Stimulated activated CD4-positive, alpha-beta T cell treated with anti-CD3 and anti-CD28 coated beads, TNF-alpha, amount 100 ng/mL, for 48 hours (primary cell): ENCODE measurements around the gene TPSAB1.
"Not testable (repeated sequence)": the region's sequence is repeated elsewhere in the genome, so short reads cannot be mapped to it uniquely, and the experiment has no call there.

Experiments used
- DNase-seq, 3 donors: peaks; one replicate each; pipeline ENCODE4 v3.0.0-alpha.2; 2020; ENCODE audit warnings: low read depth in 3 of 3

TPSAB1 gene

GRCh38 chr16:1247903-1248537, 7.5 kb downstream of the TPSAB1 start:
- DNase-seq = not testable (repeated sequence)

- DNase-seq = not testable (repeated sequence)
Observed at GRCh38 chr16:1249031-1249755, 8.7 kb downstream of the TPSAB1 start.

DNA sequence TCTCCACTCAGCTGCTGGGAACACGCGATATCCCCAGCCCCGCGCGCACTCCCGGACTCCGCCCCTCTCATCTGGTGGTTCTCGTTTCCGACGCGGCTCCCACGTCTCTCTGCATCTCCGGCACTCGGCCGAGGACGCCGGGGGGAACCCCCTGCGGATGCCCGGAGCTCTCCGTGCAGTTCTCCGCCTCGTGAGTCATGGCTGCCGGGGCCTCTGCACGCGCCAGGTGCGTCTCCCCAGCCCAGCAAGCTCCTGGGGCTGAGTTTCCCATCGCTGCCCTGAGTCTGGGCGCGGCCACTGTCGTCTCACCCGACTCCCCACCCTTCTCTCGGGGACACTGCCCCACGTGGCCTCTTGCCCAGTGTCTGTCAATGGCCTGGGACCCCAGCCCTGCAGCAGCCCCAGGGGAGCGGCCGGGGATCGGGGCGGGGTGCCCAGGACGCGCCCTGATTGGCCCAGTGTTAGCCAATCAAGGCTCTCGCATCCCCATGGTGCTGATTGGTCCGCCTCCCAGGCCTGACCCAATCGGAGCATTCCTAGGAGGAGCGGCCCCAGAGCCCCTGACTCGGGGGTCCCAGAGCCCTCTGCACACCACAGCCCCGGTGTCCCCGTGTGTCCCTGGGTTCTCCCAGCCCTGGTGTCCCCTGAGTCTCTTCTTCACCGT, 13.3 kb downstream of the TPSAB1 start:
- not testable (repeated sequence) for DNase-seq

GRCh38 chr16:1254821-1255220, 14.3 kb downstream of the TPSAB1 start:
- DNase-seq = not testable (repeated sequence)

GRCh38 chr16:1255276-1256122, 15.0 kb downstream of the TPSAB1 start, which contains the start of gene TPSD1:
TPSD1 (plus strand) TSS chr16:1256069; CDS start chr16:1256281, 212 bp downstream.
- DNase-seq = not testable (repeated sequence)

DNA sequence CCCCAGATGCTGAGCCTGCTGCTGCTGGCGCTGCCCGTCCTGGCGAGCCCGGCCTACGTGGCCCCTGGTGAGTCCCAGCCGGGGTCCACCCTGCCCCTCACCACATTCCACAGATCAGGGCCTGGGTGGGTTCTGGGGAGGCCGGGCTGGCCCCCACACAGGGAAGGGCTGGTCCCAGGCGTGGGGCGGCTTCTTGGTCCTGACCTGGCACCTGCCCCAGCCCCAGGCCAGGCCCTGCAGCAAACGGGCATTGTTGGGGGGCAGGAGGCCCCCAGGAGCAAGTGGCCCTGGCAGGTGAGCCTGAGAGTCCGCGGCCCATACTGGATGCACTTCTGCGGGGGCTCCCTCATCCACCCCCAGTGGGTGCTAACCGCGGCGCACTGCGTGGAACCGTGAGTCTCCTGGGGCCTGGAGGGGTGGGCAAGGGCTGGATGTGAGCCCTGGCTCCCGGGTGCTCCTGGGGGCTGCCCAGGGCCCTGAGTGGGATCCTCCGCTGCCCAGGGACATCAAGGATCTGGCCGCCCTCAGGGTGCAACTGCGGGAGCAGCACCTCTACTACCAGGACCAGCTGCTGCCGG, 15.9 kb downstream of the TPSAB1 start:
- not testable (repeated sequence) for DNase-seq

- no peak for DNase-seq
Observed at GRCh38 chr16:1256874-1257322, 16.4 kb downstream of the TPSAB1 start.

GRCh38 chr16:1257561-1258224, 17.2 kb downstream of the TPSAB1 start:
- no peak for DNase-seq

- DNase-seq = no peak
Observed at GRCh38 chr16:1258225-1258600, 17.7 kb downstream of the TPSAB1 start.

GRCh38 chr16:1258906-1259759, 18.6 kb downstream of the TPSAB1 start:
- no peak for DNase-seq

- no peak for DNase-seq
Observed at GRCh38 chr16:1259760-1260068, 19.2 kb downstream of the TPSAB1 start.

DNA sequence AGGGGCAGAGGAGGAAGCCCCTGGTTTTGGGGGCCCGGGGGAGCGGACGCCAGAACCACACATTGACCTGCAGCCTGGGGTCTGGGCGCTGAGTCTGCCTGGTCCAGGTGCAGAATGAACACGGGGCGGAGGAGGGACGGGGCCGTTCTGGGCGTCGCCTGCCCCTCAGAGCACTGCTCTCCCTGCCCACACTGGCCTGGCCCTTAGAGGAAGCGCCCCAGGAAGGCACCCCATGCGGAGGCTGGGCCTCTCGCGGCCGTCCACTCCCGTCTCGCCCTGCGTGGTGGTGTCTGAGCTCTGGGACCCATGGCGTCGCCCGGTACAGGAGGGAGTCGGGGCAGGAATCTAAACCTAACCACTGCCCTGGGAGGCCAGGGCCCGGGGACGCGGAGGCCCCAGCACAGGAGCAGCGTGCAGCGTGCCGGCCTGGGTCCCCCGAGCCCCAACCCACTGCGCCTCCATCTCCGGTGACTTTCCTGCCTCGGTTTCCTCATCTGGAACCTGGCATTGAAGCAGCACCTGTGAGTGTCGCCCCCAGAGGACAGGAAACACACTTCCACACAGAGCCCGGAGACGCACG, 19.7 kb downstream of the TPSAB1 start:
- no peak for DNase-seq

- no peak for DNase-seq
Observed at GRCh38 chr16:1261131-1261892, 20.8 kb downstream of the TPSAB1 start.

DNA sequence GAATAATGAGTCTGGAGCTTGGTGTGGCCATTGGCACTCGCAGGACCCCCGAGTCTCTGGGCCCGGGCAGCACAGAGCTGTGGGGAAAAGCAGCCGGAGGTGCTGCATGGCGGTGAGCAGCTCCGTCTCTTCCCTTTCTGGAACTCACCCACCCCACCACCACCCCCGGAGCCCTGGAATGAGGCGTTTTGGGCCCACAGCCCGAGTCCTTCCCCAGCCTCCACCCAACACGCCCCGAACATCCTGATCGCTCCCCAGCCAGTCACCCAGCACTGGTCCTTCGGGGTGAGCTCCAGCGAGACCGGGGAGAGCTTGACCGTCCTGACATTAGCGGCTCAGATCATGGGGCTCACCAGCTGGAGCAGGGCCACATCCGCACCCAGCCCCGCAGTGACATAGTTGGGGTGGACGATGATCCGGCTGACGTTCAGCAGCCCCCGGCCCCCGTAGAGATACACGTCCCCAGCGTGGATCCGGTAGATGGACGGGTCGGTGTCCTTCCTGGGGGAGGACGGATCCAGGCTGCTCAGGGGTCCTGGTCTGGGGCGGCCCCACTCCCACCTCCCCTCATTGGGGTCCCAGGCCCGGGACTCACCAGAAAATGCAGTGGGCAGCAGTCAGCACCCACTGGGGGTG, 21.8 kb downstream of the TPSAB1 start:
- DNase-seq = no peak

- DNase-seq = no peak
Observed at GRCh38 chr16:1262846-1263221, 22.3 kb downstream of the TPSAB1 start.

DNA sequence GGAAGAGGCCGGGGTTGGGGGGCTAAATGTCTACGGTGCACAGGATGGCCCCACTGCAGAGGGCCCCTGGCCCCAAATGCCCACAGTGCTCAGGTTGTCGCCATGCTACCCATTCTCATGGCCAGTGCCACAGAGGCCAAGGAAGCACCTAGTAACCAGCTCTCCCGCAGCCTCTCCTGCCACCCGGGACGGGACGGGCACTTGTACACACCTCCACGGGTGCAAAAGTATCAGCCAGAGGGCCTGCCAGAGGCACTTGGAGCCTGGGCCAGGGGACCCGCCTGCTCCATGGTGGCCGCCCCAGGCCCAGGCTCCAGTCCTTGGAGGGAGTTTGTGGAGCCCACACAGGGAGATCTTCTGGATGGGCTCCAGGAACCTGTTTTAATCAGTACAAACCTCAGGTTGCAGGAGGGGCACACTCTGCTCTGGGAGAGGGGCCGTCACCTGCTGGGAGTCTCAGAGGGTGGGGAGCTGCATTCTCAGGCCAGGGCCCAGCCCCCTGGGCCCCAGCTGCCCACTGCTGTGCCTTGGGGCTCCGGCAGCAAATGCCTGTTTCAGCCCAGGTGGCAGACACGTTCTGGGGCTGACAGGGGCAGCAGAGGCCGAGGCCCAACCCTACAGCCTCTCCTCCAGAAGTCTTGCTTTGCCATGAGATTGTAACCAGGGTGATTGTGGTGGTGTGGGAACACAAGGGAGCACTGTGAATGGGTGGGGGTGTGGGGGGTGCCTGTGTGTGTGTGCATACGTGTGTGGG, 23.3 kb downstream of the TPSAB1 start:
- DNase-seq = no peak

DNA sequence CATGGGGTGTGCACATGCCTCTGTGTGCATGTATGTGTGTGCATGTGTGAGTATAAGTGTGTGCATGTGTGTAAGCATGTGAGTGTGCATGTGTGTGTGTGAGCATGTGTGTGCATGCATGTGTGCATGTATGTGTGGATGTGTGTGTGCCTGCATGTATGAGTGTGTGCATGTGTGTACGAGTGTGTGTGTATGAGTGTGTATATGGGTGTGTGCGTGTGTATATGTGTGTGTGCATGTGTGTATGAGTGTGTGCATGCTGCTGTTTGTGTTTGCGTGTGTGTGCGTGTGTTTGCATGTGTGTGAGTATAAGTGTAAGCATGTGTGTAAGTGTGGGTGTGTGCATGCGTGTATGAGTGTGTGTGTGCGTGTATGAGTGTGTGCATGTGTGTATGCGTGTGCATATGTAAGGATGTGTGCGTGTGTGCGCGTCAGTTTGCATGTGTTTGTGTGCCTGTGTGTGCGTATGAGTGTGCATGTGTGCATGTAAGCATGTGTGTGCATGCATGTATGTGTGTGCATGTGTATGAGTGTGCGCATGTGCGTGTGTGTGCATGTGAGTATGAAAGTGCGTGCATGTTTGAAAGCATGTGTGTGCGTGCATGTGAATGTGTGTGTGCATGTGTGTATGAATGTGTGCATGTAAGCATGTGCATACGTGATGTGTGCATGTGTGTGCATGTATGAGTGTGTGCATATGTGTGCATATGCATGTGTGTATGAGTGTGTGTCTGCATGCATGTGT, 24.0 kb downstream of the TPSAB1 start:
- no peak for DNase-seq
